ENCODE data around the gene SDC3.

The SDC3 gene

DNA sequence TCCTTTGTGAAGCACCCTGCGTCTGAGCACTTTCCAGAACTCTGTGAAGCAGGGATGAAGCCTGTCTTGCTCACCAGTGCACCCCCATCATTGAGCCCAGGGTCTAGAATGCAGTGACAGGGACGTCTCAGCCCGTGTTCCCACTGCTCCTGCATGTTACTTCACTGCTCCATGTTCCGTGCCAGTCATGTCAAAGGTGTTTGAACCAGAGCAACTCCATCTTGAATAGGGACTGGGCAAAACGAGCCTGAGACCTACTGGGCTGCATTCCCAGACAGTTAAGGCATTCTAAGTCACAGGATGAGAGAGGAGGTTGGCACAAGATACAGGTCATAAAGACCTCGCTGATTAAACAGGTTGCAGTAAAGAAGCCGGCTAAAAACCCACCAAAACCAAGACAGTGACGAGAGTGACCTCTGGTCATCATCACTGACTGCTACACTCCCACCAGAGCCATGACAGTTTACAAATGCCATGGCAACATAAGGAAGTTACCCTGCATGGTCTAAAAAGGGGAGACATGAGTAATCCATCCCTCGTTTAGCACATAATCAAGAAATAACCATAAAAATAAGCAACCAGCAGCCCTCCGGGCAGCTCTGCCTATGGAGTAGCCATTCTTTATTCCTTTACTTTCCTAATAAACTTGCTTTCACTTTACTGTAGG is 63.2 kb downstream of the SDC3 start:
- DNase-seq = no peak

DNA sequence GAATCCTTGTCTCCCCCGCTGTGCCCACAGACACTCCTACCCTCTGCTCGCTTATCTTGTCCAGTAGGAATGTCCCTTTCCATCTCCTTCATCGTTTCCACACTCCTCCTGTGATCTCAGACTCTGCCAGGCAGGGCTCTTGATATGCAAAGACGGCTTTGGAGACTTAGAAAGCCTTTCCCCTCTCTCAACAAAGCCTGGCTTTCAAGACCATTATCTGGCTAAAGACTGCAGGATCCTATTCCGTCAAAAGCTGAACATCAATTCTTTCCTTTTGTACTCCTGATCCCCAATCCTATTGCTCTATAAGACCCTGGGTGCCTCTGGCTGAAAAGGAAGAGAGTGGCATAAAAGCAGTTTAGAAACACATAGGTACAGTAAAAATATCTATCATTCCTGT is 63.9 kb downstream of the SDC3 start:
- no peak for DNase-seq

DNA sequence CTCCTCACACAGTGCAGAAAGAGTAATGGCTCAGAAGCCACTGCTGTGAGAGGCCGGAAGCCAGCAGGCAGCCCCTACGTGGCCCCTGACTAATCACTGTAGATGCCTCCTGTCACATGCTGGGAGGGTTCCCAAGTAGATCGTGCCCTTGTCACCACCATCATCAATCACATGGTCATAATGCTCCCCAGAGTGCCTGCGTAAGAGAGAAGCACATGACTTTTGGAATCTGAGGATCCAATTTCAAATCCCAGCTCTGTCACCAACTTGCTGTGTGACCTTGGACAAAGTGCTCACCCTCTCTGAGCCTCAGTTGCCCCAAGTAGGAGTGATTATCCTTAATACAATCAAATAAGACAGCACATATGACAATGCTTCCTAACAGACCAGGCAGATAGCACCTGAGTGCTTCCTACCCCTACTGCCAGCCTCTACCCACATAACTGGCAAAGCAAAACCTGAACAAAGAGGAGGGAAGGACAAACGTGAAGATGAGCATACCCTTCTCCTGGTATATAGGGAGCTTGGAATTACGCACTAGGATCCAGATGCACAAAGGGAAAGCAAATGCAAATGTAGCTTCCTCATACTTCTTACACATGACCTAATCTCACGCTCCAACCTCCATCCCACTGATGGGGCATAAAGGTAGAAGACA is 65.7 kb downstream of the SDC3 start:
- DNase-seq = no peak

DNA sequence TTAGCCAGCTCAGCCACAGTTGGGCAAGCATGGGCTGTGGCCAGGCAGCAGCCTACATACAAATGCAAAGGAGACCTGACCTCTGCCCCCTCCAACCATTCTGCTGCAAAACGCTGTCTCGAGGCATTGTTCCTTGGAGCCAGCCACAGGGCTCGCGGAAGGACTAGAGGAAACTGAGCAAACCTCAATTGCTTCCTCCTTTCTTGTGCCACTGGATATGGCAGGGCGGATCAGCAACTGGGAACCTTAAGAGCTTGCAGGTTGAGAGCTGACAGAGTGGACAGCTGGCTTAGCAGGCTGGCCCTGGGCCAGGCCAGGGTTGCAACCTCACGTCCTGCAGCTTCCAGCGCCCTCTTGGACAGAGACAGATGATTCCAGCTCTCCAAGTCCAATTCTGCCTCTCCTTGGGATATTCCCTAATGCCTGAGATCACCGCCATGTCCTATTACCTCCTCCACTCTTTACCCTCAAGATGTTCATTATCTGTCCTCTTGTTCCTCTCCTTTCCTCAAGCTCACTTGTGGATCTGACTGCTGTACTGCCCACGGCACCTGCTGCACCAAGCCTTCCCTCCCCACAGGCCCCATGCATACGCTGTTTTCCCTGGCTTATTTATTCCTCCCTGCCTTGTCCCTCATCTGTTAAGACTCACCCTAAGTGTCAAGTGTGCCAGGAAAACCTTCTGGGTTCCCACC is 67.5 kb downstream of the SDC3 start:
- no peak for DNase-seq

DNA sequence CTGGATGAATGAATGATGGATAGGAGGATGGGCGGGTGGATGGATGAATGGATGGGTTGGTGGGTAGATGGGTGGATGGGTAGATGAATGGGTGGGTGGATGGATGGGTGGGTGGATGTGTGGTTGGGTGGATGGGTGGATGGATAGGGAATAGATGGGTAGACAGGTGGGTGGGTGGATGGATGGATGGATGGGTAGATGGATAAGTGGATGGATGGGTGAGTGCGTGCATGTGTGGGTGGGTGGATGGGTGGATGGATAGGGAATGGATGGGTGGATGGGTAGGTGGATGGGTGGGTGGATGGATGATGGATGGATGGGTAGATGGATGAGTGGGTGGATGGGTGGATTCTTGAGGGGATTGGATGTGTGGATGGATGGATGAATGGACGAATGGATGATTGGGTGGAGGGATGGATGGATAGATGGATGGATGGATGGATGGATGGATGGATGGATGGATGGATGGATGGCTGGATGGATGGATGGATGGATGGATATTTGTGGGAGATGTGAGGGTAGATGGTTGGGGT is 68.7 kb downstream of the SDC3 start:
- DNase-seq = no peak

DNA sequence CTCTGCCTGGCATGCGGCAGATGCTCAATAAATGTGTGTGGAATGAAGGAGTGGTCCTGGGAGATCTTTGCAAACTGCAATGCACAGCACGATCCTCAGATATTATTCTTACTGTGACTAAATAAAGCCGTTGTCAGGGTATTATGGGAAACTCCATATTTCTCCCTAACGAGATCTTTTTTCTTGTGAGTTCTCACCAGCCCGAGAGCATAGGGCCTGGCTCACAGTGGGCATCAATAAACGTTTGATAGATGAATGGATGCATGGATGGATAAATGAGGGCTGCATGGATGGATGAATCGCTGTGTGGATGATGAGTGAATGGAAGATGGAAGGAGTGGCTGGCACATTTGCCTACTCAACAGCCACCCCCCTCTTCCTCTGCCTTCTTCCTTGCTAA is 69.6 kb downstream of the SDC3 start:
- no peak for DNase-seq

DNA sequence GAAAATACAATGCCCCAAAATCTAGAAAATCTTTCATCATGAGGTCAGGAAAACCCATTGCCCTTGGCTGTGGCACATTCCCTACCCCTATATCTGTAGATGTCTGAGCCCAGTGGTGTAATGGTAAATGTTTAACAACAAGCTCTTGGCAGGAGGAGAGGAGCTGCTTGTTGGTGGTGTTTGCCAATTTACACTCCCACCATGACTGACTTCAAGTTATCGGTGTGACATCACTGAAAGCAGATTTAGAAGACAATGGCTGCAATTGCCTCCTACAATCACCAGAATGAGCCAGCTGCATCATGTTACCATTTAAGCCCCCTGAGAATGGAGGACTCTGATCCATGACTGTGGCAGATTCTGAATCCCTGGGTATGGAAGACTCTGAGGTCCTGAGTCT is 70.9 kb downstream of the SDC3 start:
- DNase-seq = no peak

DNA sequence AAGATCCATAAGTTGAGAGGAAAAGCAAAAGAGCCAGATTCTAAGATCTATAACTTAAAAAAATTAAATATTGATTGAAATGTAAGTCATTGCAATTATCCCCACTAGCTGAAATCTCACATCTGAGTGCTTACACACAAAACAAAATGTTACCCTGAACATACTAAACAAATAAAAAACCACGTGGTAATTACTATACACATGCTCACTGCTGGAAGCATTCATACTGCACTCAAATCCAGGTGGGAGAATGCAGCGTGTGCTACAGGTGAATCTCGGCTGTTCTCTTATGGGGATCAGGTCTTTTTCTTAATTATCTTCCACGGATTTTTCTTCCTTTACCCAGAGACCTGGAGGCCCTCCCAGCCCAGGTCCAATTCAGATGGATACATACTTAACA is 74.3 kb downstream of the SDC3 start:
- DNase-seq = no peak

DNA sequence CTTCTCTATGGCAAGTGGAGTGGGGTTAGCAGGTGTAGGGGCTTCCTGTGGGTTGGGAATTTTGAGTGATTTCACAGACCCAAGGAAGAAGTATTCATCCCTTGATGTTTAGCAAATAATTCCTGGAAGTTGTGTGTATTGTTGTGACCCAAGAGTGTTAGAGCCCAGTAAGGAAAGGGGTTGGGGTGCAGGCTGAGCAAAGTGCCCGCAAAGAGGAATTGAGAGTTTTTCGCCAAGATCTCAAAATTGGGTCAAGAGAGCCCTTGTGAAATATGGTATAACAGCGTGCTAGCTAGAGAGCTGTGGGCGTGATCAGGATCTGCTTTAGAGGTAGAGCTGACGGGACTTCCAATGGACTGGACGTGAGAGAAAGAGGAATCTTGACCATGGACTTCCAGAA is 78.0 kb downstream of the SDC3 start:
- DNase-seq = no peak

DNA sequence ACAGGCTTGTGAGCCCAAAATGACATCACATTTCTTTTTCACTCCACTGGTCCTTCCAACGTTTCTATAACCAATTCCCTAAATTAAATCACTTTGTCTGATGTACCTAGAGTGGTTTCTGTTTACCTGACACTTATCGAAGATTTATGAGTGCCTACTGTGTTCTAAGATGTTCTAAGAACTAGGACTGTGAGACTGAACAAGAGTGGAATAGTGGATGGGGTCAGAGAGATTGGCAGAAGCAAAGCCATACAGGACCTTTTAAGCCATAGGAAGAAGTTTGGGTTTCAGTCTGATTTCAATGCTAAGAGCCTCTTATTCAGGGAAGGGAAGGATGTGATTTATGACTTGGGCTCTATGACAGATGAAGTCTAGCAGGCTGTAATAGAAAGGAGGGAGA is 78.7 kb downstream of the SDC3 start:
- DNase-seq = no peak

DNA sequence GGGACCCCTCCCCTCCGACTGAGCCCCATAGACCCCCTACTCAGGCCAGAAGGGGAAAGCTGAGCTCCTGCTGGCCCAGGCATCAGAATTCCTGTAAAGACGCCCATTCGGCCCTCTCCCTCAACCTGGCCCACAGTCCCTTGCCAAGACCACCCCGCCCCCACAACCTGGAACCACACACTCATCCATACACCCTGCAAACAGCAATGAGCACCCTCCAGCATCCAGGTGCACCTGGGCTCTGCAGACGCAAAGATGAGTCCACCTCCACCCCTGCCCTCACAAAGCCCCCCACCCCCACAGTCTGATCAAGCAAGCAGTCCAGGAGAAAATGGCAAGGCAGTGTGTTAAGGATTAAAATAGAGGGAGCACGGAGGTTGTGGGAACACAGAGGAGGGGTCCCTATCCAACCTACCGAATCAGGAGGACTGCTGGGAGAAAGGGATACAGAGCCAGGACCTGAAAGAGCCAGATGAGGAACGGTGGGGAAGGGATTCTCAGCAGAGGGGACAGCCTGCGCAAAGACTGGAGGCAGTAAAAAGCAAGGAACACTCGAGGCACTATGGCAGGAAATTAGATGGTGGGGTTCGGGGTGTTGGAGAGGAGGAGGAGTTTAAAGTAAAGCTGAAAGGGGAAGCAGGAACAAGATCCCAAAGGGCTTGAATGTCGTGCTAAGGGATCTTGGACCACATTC is 83.7 kb downstream of the SDC3 start:
- no peak for DNase-seq

DNA sequence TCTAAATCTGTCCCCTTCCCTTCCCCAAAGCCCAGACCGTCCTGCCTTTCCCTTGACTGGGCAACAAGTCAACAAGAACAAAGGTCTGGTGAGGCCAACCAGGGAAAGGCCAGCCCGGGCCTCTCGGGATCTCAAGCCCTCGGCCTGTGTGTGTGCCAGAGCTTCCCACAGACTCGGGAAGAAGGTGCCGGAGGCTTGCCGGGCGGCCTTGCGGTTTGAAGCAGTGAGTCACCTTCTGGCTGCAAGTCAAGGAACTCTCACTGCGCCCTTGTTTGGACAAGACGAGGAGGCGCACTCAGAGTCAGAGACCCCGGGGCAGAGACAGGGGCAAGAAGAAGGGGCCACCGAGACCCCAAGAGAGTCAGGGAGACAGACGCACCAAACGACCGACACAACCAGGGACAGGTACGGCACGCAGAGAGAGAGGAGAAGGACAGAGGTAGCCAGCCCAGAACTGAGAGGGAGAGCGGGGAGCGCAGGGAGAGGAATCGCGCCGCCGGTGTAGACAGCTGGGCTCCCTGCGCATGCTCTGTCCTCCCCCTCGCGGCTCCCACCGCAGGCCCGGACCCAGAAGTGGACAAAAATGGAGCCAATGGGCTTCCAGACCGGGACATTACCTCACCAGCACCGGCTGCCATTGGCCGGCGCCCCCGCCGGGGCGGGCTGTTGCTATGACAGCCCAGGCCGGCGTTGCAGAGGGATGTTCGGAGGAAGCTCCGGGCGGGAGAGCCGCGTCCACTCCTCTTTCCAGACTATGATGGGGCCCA is 84.4 kb downstream of the SDC3 start:
- DNase-seq = peak; percentile 48

DNA sequence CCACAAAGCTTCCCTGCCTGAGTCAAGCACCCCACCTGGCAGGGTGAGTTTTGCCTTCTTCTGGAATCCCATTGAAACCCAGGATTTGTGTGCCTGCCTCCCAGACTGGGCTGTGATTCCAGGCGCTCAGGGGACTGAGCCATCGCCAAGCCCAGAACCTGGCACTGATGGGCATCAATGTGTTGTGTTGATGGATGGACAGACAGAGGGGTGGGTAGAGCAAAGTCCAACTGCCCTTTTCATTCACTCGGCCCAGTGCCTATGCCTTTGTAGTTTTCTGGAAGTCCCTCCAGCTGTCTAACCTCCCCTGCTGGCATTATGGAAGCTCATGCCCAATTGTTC is 85.0 kb downstream of the SDC3 start:
- DNase-seq = no peak

DNA sequence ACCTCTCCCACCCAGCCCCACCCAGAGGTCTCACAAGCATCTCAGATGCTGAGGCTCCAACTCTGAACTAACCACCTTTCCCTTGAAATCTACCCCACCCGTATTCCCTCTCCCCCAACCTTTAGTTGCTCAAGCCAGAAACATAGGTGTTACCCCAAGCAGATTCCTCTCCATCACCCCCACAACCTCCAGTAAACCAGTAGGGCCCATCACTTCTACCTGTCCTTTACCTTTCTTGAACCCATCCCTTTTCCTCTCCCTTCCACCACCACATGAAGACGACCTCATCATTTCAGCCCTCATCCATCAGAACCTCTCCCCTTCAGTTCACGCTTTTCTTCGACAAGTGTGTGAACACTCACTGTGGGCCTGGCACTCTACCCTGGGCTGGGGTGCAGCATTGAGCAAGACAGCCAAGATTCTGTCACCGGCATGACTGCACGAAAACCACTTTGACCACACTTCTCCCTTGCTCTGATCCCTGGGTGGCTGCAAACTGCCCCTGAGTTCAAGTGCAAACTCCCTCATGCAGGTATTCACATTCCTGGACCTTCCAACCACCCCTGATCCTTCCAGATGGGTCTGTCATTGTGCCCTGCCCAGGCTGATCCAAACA is 85.5 kb downstream of the SDC3 start:
- no peak for DNase-seq

DNA sequence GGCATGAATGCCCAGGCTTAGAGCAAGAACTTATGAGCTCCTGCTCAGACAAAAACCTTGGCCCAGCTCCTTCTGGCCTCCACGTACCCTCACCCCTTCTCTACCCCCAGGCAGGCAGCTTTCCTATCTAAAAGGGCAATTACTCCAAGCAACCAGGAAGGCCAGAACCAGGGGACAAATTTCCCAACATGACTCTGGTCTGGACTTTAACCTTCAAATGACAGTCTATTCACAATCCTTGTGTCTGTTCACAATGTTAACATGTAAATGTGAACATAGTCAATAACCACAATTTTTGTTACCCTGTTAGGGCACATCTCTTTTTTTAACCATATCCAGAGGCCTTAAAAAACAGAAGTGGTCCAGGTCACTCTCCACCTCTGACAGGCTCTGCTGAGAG is 86.6 kb downstream of the SDC3 start:
- no peak for DNase-seq

DNA sequence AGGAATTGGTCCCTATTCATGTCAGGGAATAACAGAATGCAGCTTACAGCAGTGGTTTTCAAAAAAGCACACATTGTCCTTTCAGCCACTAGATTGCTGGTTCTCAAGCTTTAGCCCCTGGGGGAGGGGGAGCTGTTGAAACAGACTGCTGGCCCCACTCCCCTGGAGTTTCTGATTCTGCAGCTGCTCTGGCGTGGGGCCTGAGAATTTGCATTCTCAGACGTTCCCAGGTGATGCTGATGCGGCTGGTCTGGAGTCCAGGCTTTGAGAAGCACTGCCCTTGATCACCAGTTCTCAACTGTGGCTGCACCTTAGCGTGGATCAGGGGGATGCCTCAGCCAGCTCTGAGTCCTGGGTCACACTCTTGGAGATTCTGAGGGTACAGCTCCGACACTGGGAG is 88.3 kb downstream of the SDC3 start:
- DNase-seq = no peak
